PC-9 (cell line): ENCODE data around the gene AOC3. TPM values are rescaled to one million over a fixed set of nuclear protein-coding genes. Genes with fewer than 3 reads are reported as not detected.
"Not testable (repeated sequence)": the region's sequence is repeated elsewhere in the genome, so short reads cannot be mapped to it uniquely, and the experiment has no call there.

ENCODE experiments used
- BruUV-seq: library from RNA; stranded (reverse); fragments of 400-500 nt; replicated peaks from 2 replicates; lab custom pipeline; 2021; lab: Mats Ljungman, UMichigan
- CTCF ChIA-PET: fragments of 300-600 bp; sonication (Branson Sonifier 250); formaldehyde crosslinking; loops from one replicate; lab custom pipeline; 2022; ENCODE audit warnings: antibody characterized with exemption; lab: Charles Lee
- POLR2A ChIA-PET: fragments of 300-600 bp; sonication (Branson Sonifier 250); formaldehyde crosslinking; loops from one replicate; lab custom pipeline; 2022; ENCODE audit warnings: antibody characterized with exemption; ENCODE audit not compliant: unreplicated experiment; lab: Charles Lee
- DNase-seq, 2 experiments: peaks; one replicate each; pipeline versions ENCODE4 v3.0.0 to v3.0.0-alpha.2; 2015 to 2022; ENCODE audit warnings: mixed read lengths in 1 of 2
- H2AFZ ChIP-seq: fragments of 200-600 bp; sonication (generic); 2 replicates; pipeline ENCODE4 v1.8.1; 2017; ENCODE audit warnings: antibody characterized with exemption
- H3F3A ChIP-seq: fragments of 200-600 bp; sonication (generic); 2 replicates; pipeline ENCODE4 v1.8.1; 2017; ENCODE audit warnings: antibody characterized with exemption, mild to moderate bottlenecking, low read depth; ENCODE audit not compliant: insufficient read depth
- H3K27ac ChIP-seq: fragments of 200-600 bp; sonication (generic); 2 replicates; pipeline ENCODE4 v1.6.1; 2016; ENCODE audit warnings: mixed run types
- H3K27me3 ChIP-seq: fragments of 200-600 bp; sonication (generic); 2 replicates; pipeline ENCODE4 v1.6.1; 2016; ENCODE audit warnings: low read depth, mixed run types; ENCODE audit not compliant: insufficient read depth
- H3K36me3 ChIP-seq: fragments of 200-600 bp; sonication (generic); 2 replicates; pipeline ENCODE4 v1.6.1; 2016; ENCODE audit warnings: low read depth, mixed run types
- H3K4me1 ChIP-seq: fragments of 200-600 bp; sonication (generic); replicated peaks from 2 replicates; pipeline ENCODE4 v1.6.1; 2016; ENCODE audit warnings: mixed run types; ENCODE audit not compliant: insufficient read depth
- H3K4me2 ChIP-seq: fragments of 200-600 bp; sonication (generic); 2 replicates; pipeline ENCODE4 v1.6.1; 2017; ENCODE audit warnings: mixed run types
- H3K4me3 ChIP-seq: fragments of 200-600 bp; sonication (generic); 2 replicates; pipeline ENCODE4 v1.6.1; 2016; ENCODE audit warnings: mixed run types
- H3K79me2 ChIP-seq: fragments of 200-600 bp; sonication (generic); 2 replicates; pipeline ENCODE4 v1.6.1; 2017; ENCODE audit warnings: low read depth, mixed run types
- H3K9me2 ChIP-seq: fragments of 200-600 bp; sonication (generic); 2 replicates; pipeline ENCODE4 v1.8.1; 2017; ENCODE audit warnings: mild to moderate bottlenecking; ENCODE audit not compliant: insufficient read depth
- H3K9me3 ChIP-seq: fragments of 200-600 bp; sonication (generic); 2 replicates; pipeline ENCODE4 v1.8.1; 2016; ENCODE audit warnings: low read depth; ENCODE audit not compliant: insufficient read depth
- H4K20me1 ChIP-seq: fragments of 200-600 bp; sonication (generic); 2 replicates; pipeline ENCODE4 v1.8.1; 2017; ENCODE audit not compliant: insufficient read depth
- CTCF ChIP-seq: fragments of 200-600 bp; sonication (generic); conservative IDR thresholded peaks from 2 replicates; pipeline ENCODE4 v1.6.1; 2017; ENCODE audit warnings: mixed run types, antibody characterized with exemption, mild to moderate bottlenecking, moderate library complexity
- EZH2 ChIP-seq: fragments of 200-600 bp; sonication (generic); IDR thresholded peaks from 2 replicates; pipeline ENCODE4 v1.8.0; 2017; ENCODE audit warnings: antibody characterized with exemption, low read depth
- intact Hi-C: fragments of 100-400 bp; cut with micrococcal nuclease; formaldehyde crosslinking; loops from one replicate; pipeline ENCODE4 v1.10.0; 2022; ENCODE audit not compliant: unreplicated experiment
- total RNA-seq: library from RNA; stranded (reverse); gene quantifications from 2 replicates; pipeline ENCODE4 v1.2.3, GENCODE V29; 2021

The AOC3 gene
- total RNA-seq, 1 experiment from 2014 or later, result 0.98 TPM

- H3K4me2 ChIP-seq, result no peak overlapping the region
- peaks cover 4% of the 10 kb centered on the region for H4K20me1 ChIP-seq
- no peaks in the 10 kb centered on the region for H3K9me2 ChIP-seq
- POLR2A ChIA-PET, result interaction anchor here (0.5 to 0.6 kb wide), 3 partner anchors 81 to 661 kb away, joined by 3 to 17 read pairs (median 4); no protein-coding TSS in a partner anchor
- H3K79me2 ChIP-seq, result no peaks in the 10 kb centered on the region
- no peak overlapping the region for H3K4me3 ChIP-seq
- no TSS peak for BruUV-seq
- no peak overlapping the region for H2AFZ ChIP-seq
- TF ChIP-seq CTCF (no peak), EZH2 (no peak)
- H3K36me3 ChIP-seq, result no peaks in the 10 kb centered on the region
- CTCF ChIA-PET, result interaction anchor here (0.5 kb wide), 1 partner anchor 85 kb away, joined by 8 read pairs; no protein-coding TSS in a partner anchor
- intact Hi-C loops, result no loop called here
- no peaks in the 10 kb centered on the region for H3K4me1 ChIP-seq
- H3K27ac ChIP-seq, result no peak overlapping the region
- no peaks in the 10 kb centered on the region for H3K9me3 ChIP-seq
- no peak for DNase-seq
- H3K27me3 ChIP-seq, result no peaks in the 10 kb centered on the region
- H3F3A ChIP-seq, result peaks cover 21% of the 10 kb centered on the region; the same call in 1 of the 2 replicates
These were observed 2.9 kb upstream of the AOC3 start for GRCh38 chr17:42848093-42848492.

- H2AFZ ChIP-seq, result no peak overlapping the region
- no peaks in the 10 kb centered on the region for H3K4me1 ChIP-seq
- no peaks in the 10 kb centered on the region for H3K27me3 ChIP-seq
- H3K36me3 ChIP-seq, result no peaks in the 10 kb centered on the region
- no peak for DNase-seq
- H3F3A ChIP-seq, result peaks cover 16% of the 10 kb centered on the region; the same call in 1 of the 2 replicates
- intact Hi-C loops, result no loop called here
- no peak overlapping the region for H3K4me2 ChIP-seq
- no peak for TF ChIP-seq EZH2
- TF ChIP-seq CTCF, result no peak
- no peaks in the 10 kb centered on the region for H3K9me3 ChIP-seq
- H4K20me1 ChIP-seq, result peaks cover 4% of the 10 kb centered on the region
- no peaks in the 10 kb centered on the region for H3K9me2 ChIP-seq
- H3K4me3 ChIP-seq, result no peak overlapping the region
- H3K79me2 ChIP-seq, result no peaks in the 10 kb centered on the region
- ChIA-PET CTCF (no interaction called here), POLR2A (no interaction called here)
- no peak overlapping the region for H3K27ac ChIP-seq
- BruUV-seq, result no TSS peak
These were observed 2.0 kb upstream of the AOC3 start for GRCh38 chr17:42849031-42849430.

GRCh38 chr17:42849451-42850181 is 1.4 kb upstream of the AOC3 start:
- intact Hi-C loops, result no loop called here
- DNase-seq, result no peak
- H3K79me2 ChIP-seq, result no peaks in the 10 kb centered on the region
- no peaks in the 10 kb centered on the region for H3K9me3 ChIP-seq
- H2AFZ ChIP-seq, result no peak overlapping the region
- no TSS peak for BruUV-seq
- no peak overlapping the region for H3K4me3 ChIP-seq
- H3K4me1 ChIP-seq, result no peaks in the 10 kb centered on the region
- ChIA-PET CTCF (no interaction called here), POLR2A (no interaction called here)
- no peaks in the 10 kb centered on the region for H3K9me2 ChIP-seq
- no peak for TF ChIP-seq EZH2
- no peak for TF ChIP-seq CTCF
- no peaks in the 10 kb centered on the region for H3K27me3 ChIP-seq
- no peak overlapping the region for H3K27ac ChIP-seq
- H3K36me3 ChIP-seq, result no peaks in the 10 kb centered on the region
- peaks cover 14% of the 10 kb centered on the region; the same call in 1 of the 2 replicates for H3F3A ChIP-seq
- H3K4me2 ChIP-seq, result no peak overlapping the region
- H4K20me1 ChIP-seq, result peaks cover 4% of the 10 kb centered on the region

GRCh38 chr17:42851371-42852240 is 607 bp downstream of the AOC3 start:
- POLR2A ChIA-PET, result interaction anchor here (0.7 kb wide), 1 partner anchor 92 kb away, joined by 6 read pairs; no protein-coding TSS in a partner anchor
- CTCF ChIA-PET, H3K27me3 ChIP-seq, H3K36me3 ChIP-seq, H3K4me3 ChIP-seq, H3K4me1 ChIP-seq, DNase-seq, H3K9me3 ChIP-seq, H3K4me2 ChIP-seq, H3K79me2 ChIP-seq, BruUV-seq, H2AFZ ChIP-seq, H3F3A ChIP-seq, H3K27ac ChIP-seq, H3K9me2 ChIP-seq, H4K20me1 ChIP-seq, intact Hi-C loops: not testable (repeated sequence)
